Measurements from ENCODE around the gene CD180.

- TF ChIP-seq CTCF (IDR thresholded peaks at IDR 0.05): no peak
- no peak for TF ChIP-seq POLR2AphosphoS5 (IDR thresholded peaks at IDR 0.05; ENCODE audit: low read depth, low read length)
- TF ChIP-seq SIN3A (IDR thresholded peaks at IDR 0.05; ENCODE audit: borderline replicate concordance, insufficient read depth, low read depth, low read length): no peak
- TF ChIP-seq, protein P1, sequence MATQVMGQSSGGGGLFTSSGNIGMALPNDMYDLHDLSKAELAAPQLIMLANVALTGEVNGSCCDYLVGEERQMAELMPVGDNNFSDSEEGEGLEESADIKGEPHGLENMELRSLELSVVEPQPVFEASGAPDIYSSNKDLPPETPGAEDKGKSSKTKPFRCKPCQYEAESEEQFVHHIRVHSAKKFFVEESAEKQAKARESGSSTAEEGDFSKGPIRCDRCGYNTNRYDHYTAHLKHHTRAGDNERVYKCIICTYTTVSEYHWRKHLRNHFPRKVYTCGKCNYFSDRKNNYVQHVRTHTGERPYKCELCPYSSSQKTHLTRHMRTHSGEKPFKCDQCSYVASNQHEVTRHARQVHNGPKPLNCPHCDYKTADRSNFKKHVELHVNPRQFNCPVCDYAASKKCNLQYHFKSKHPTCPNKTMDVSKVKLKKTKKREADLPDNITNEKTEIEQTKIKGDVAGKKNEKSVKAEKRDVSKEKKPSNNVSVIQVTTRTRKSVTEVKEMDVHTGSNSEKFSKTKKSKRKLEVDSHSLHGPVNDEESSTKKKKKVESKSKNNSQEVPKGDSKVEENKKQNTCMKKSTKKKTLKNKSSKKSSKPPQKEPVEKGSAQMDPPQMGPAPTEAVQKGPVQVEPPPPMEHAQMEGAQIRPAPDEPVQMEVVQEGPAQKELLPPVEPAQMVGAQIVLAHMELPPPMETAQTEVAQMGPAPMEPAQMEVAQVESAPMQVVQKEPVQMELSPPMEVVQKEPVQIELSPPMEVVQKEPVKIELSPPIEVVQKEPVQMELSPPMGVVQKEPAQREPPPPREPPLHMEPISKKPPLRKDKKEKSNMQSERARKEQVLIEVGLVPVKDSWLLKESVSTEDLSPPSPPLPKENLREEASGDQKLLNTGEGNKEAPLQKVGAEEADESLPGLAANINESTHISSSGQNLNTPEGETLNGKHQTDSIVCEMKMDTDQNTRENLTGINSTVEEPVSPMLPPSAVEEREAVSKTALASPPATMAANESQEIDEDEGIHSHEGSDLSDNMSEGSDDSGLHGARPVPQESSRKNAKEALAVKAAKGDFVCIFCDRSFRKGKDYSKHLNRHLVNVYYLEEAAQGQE (IDR thresholded peaks at IDR 0.05; ENCODE audit: insufficient read depth in 1 of 2, low read depth in 2 of 2, low read length in 1 of 2): no peak
These were observed 46.8 kb upstream of the CD180 start for GRCh38 chr5:67243349-67243748.
